CD1c-positive myeloid dendritic cell (primary cell): ENCODE data around the gene STARD4.

ENCODE experiments used
- DNase-seq: peaks from one replicate; pipeline ENCODE4 v3.0.0-alpha.2; 2016; ENCODE audit errors: extremely low spot score

Gene STARD4

GRCh38 chr5:111472096-111472495 lies 40.2 kb downstream of the STARD4 start:
- DNase-seq, result no peak

- no peak for DNase-seq
Observed at GRCh38 chr5:111469903-111470302, 42.4 kb downstream of the STARD4 start.

GRCh38 chr5:111469293-111469896 lies 42.9 kb downstream of the STARD4 start:
- DNase-seq, result no peak

- no peak for DNase-seq
Observed at GRCh38 chr5:111463311-111463710, 49.0 kb downstream of the STARD4 start.

- DNase-seq, result no peak
Observed at GRCh38 chr5:111461934-111462333, 50.4 kb downstream of the STARD4 start.

- no peak for DNase-seq
Observed at GRCh38 chr5:111461255-111461671, 51.1 kb downstream of the STARD4 start.

GRCh38 chr5:111454776-111455175 lies 57.6 kb downstream of the STARD4 start:
- DNase-seq, result no peak

GRCh38 chr5:111454198-111454622 lies 58.1 kb downstream of the STARD4 start:
- no peak for DNase-seq

GRCh38 chr5:111453747-111454146 lies 58.6 kb downstream of the STARD4 start:
- DNase-seq, result no peak

- DNase-seq, result no peak
Observed at GRCh38 chr5:111453295-111453694, 59.0 kb downstream of the STARD4 start.

GRCh38 chr5:111447822-111448221 lies 64.5 kb downstream of the STARD4 start:
- no peak for DNase-seq

- no peak for DNase-seq
Observed at GRCh38 chr5:111447099-111447498, 65.2 kb downstream of the STARD4 start.
